H9 (cell line): ENCODE results near the gene TATDN2. TPM values are rescaled to one million over a fixed set of nuclear protein-coding genes. Genes with fewer than 3 reads are reported as not detected.

ENCODE experiments used
- DNase-seq: peaks from one replicate; pipeline ENCODE4 v3.0.0-alpha.2; 2017
- H2AFZ ChIP-seq: one replicate; pipeline ENCODE4 v1.6.1; 2013; ENCODE audit warnings: mild to moderate bottlenecking, low read length, control low read depth, moderate library complexity
- H2AK5ac ChIP-seq: 2 replicates; pipeline ENCODE4 v1.6.1; 2013; ENCODE audit warnings: low read length, control low read depth, mixed read lengths; ENCODE audit not compliant: insufficient read length
- H2BK120ac ChIP-seq: one replicate; pipeline ENCODE4 v1.6.1; 2013; ENCODE audit warnings: low read depth, mild to moderate bottlenecking, low read length, control low read depth, inconsistent platforms; ENCODE audit not compliant: poor library complexity, severe bottlenecking
- H2BK12ac ChIP-seq: 2 replicates; pipeline ENCODE4 v1.6.1; 2013; ENCODE audit warnings: low read length, control low read depth, mixed read lengths, low read depth; ENCODE audit not compliant: insufficient read length
- H2BK15ac ChIP-seq: 2 replicates; pipeline ENCODE4 v1.6.1; 2013; ENCODE audit warnings: low read depth, low read length, control low read depth
- H2BK20ac ChIP-seq: one replicate; pipeline ENCODE4 v1.6.1; 2013; ENCODE audit warnings: low read depth, mild to moderate bottlenecking, low read length, control low read depth, inconsistent platforms; ENCODE audit not compliant: poor library complexity, severe bottlenecking
- H2BK5ac ChIP-seq: 2 replicates; pipeline ENCODE4 v1.6.1; 2013; ENCODE audit warnings: low read length, control low read depth, mixed read lengths; ENCODE audit not compliant: insufficient read length
- H3K14ac ChIP-seq: 2 replicates; pipeline ENCODE4 v1.6.1; 2013; ENCODE audit warnings: low read length, control low read depth; ENCODE audit not compliant: insufficient read depth
- H3K18ac ChIP-seq: 2 replicates; pipeline ENCODE4 v1.6.1; 2013; ENCODE audit warnings: low read depth, mild to moderate bottlenecking, mixed read lengths, low read length, control low read depth; ENCODE audit not compliant: insufficient read length
- H3K23ac ChIP-seq: 2 replicates; pipeline ENCODE4 v1.6.1; 2013; ENCODE audit warnings: low read length, control low read depth, mixed read lengths, low read depth; ENCODE audit not compliant: insufficient read length
- H3K23me2 ChIP-seq: 2 replicates; pipeline ENCODE4 v1.6.1; 2013; ENCODE audit warnings: low read depth, mild to moderate bottlenecking, mixed read lengths, low read length, control low read depth; ENCODE audit not compliant: insufficient read length, poor library complexity, severe bottlenecking
- H3K27ac ChIP-seq: 2 replicates; pipeline ENCODE4 v1.5.1; 2013; ENCODE audit warnings: low read length, control low read depth, mixed read lengths, low read depth; ENCODE audit not compliant: insufficient read length
- H3K27me3 ChIP-seq: 2 replicates; pipeline ENCODE4 v1.6.1; 2013; ENCODE audit warnings: low read length, control low read depth, inconsistent platforms; ENCODE audit not compliant: insufficient read depth
- H3K4ac ChIP-seq: 2 replicates; pipeline ENCODE4 v1.6.1; 2013; ENCODE audit warnings: low read depth, mild to moderate bottlenecking, control low read depth, inconsistent platforms, low read length, moderate library complexity
- H3K4me1 ChIP-seq: 2 replicates; pipeline ENCODE4 v1.6.1; 2013; ENCODE audit warnings: low read length, control low read depth, inconsistent platforms; ENCODE audit not compliant: insufficient read depth
- H3K4me2 ChIP-seq: 2 replicates; pipeline ENCODE4 v1.6.1; 2013; ENCODE audit warnings: low read length, control low read depth, mixed read lengths; ENCODE audit not compliant: insufficient read length, insufficient read depth
- H3K56ac ChIP-seq: 2 replicates; pipeline ENCODE4 v1.6.1; 2013; ENCODE audit warnings: low read depth, mild to moderate bottlenecking, mixed read lengths, low read length, control low read depth; ENCODE audit not compliant: insufficient read length
- H3K79me1 ChIP-seq: 2 replicates; pipeline ENCODE4 v1.6.1; 2013; ENCODE audit warnings: low read depth, mild to moderate bottlenecking, moderate library complexity, low read length, control low read depth, inconsistent platforms; ENCODE audit not compliant: insufficient read depth, poor library complexity, severe bottlenecking
- H3K79me2 ChIP-seq: 2 replicates; pipeline ENCODE4 v1.6.1; 2013; ENCODE audit warnings: low read length, control low read depth, inconsistent platforms; ENCODE audit not compliant: insufficient read depth
- H3K9ac ChIP-seq: 2 replicates; pipeline ENCODE4 v1.6.1; 2013; ENCODE audit warnings: low read length, control low read depth, mixed read lengths; ENCODE audit not compliant: insufficient read length; ENCODE audit errors: extremely low read depth
- H3K9me3 ChIP-seq: one replicate; pipeline ENCODE4 v1.6.1; 2013; ENCODE audit warnings: low read depth, low read length, inconsistent platforms; ENCODE audit not compliant: control insufficient read depth
- H3T11ph ChIP-seq: one replicate; pipeline ENCODE4 v1.6.1; 2013; ENCODE audit warnings: mild to moderate bottlenecking, low read length, control low read depth, inconsistent platforms
- H4K20me1 ChIP-seq: one replicate; pipeline ENCODE4 v1.6.1; 2013; ENCODE audit not compliant: control insufficient read depth, insufficient read length, insufficient read depth
- H4K5ac ChIP-seq: 2 replicates; pipeline ENCODE4 v1.6.1; 2013; ENCODE audit warnings: low read depth, mild to moderate bottlenecking, mixed read lengths, low read length, control low read depth; ENCODE audit not compliant: insufficient read length
- H4K8ac ChIP-seq: replicated peaks from 2 replicates; pipeline ENCODE4 v1.6.1; 2013; ENCODE audit warnings: low read length, control low read depth, mixed read lengths, low read depth; ENCODE audit not compliant: insufficient read length
- H4K91ac ChIP-seq: 2 replicates; pipeline ENCODE4 v1.6.1; 2013; ENCODE audit warnings: low read depth, mild to moderate bottlenecking, moderate library complexity, mixed read lengths, low read length, control low read depth; ENCODE audit not compliant: insufficient read length
- H3K27ac Mint-ChIP-seq, 3 experiments: 2 replicates in 2 of 3; 3 replicates in 1 of 3; pipeline ENCODE4 v1.8.0; 2020 to 2021; ENCODE audit warnings: mixed read lengths in 3 of 3, mild to moderate bottlenecking in 1 of 3, moderate library complexity in 1 of 3
- H3K27me3 Mint-ChIP-seq: 2 replicates; pipeline ENCODE4 v1.8.0; 2021; ENCODE audit warnings: low read depth, mild to moderate bottlenecking, moderate library complexity, mixed read lengths
- H3K36me3 Mint-ChIP-seq, 3 experiments: 2 replicates in 2 of 3; 3 replicates in 1 of 3; pipeline ENCODE4 v1.8.0; 2020 to 2021; ENCODE audit warnings: low read depth in 3 of 3, mixed read lengths in 3 of 3; ENCODE audit not compliant: insufficient read depth in 1 of 3
- H3K4me1 Mint-ChIP-seq, 2 experiments: 2 replicates each; pipeline ENCODE4 v1.8.0; 2020; ENCODE audit warnings: mixed read lengths in 2 of 2
- H3K4me3 Mint-ChIP-seq, 2 experiments: 2 replicates in 1 of 2; 3 replicates in 1 of 2; pipeline ENCODE4 v1.8.0; 2020 to 2021; ENCODE audit warnings: mild to moderate bottlenecking in 2 of 2, mixed read lengths in 2 of 2, moderate library complexity in 1 of 2
- H3K9me3 Mint-ChIP-seq, 2 experiments: 2 replicates in 1 of 2; 3 replicates in 1 of 2; pipeline ENCODE4 v1.8.0; 2020; ENCODE audit warnings: mild to moderate bottlenecking in 2 of 2, mixed read lengths in 2 of 2, moderate library complexity in 1 of 2
- CTCF ChIP-seq: fragments of 200-600 bp; sonication (generic); conservative IDR thresholded peaks from 3 replicates; pipeline ENCODE4 v1.8.0; 2021; ENCODE audit warnings: antibody characterized with exemption, mild to moderate bottlenecking
- WGBS: extraction: QIAGEN DNeasy Blood & Tissue Kit; methylation state at CpG from one replicate; pipeline ENCODE4 v1.1.7; 2013; ENCODE audit warnings: missing lambda C conversion rate, low lambda C conversion rate, mixed read lengths; ENCODE audit not compliant: insufficient read length; ENCODE audit errors: extremely low coverage; 5-methylcytosine and 5-hydroxymethylcytosine counted together
- total RNA-seq: library from RNA; stranded (reverse); gene quantifications from 2 replicates; pipeline ENCODE4 v1.2.1, GENCODE V29; 2021

The TATDN2 gene
- total RNA-seq, 1 experiment from 2014 or later: 34.4 TPM

DNA sequence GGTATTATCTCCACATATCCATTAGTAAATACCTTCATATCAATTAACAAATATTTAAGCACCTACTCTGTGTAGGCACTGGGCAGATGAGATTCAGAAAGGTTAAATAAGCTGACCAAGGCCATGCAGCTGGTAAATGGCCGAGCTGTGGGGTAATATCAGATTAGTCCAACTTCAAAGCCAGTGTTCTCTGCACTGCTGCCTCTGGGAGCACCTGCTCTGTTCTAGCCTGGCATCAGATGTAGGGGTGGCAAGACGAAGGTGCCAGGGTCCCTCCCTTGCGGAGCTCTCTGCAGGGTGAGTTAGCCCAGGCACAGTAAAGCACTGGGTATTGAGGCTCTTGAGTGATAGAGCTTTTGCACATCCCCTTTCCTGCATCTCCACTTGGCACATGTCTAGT lies 5.5 kb downstream of the TATDN2 start:
- Histone ChIP-seq H2BK120ac (no peak overlapping the region), H3K23me2 (peaks cover 12% of the 10 kb centered on the region), H3K18ac (no peak overlapping the region), H4K5ac (no peak overlapping the region), H3K79me2 (peaks cover 14% of the 10 kb centered on the region; the same call in 1 of the 2 replicates), H3K79me1 (no peaks in the 10 kb centered on the region), H3K27me3 (no peaks in the 10 kb centered on the region), H3K9ac (no peak overlapping the region), H2BK5ac (no peak overlapping the region), H3K23ac (no peak overlapping the region), H3K27ac (no peak overlapping the region), H2AFZ (no peak overlapping the region), H2AK5ac (no peak overlapping the region), H2BK12ac (no peak overlapping the region), H2BK20ac (no peak overlapping the region), H4K20me1 (no peaks in the 10 kb centered on the region), H3K9me3 (no peaks in the 10 kb centered on the region), H3K4me2 (no peak overlapping the region), H4K91ac (no peak overlapping the region), H3K4ac (no peak overlapping the region), H4K8ac (no peak overlapping the region), H3T11ph (no peak overlapping the region), H3K56ac (no peak overlapping the region), H2BK15ac (no peak overlapping the region), H3K14ac (no peak overlapping the region), H3K4me1 (peaks cover 3% of the 10 kb centered on the region; the same call in 1 of the 2 replicates)
- Mint-ChIP-seq H3K4me1 (peaks cover 19 to 21% of the 10 kb centered on the region in 2 experiments), H3K27me3 (no peaks in the 10 kb centered on the region; the same call in 1 of the 2 replicates), H3K36me3 (peaks cover 45 to 77% (median 61%) of the 10 kb centered on the region in 3 experiments), H3K9me3 (no peaks in the 10 kb centered on the region), H3K27ac (no peak overlapping the region), H3K4me3 (no peak overlapping the region)
- TF ChIP-seq CTCF: no peak
- DNase-seq: no peak
- WGBS: no CpG with 5 or more reads among the region's 3 CpGs
